Head of caudate nucleus (tissue), 42 donors: Measurements from ENCODE around the gene ANAPC10.

ENCODE experiments used
- DNase-seq, 42 donors: peaks; one replicate each; pipeline versions ENCODE4 v3.0.0 to v3.0.0-alpha.2; 2020 to 2021; ENCODE audit warnings: mixed read lengths in 7 of 42
- intact Hi-C: fragments of 100-400 bp; cut with DNase I; formaldehyde crosslinking; loops from one replicate; pipeline ENCODE4 v1.15.0; 2022

The ANAPC10 gene

GRCh38 chr4:144948009-144948408 is 150.0 kb downstream of the ANAPC10 start:
- no peak for DNase-seq

More at GRCh38 chr4:144948009-144948408, 150.0 kb downstream of the ANAPC10 start:
- intact Hi-C loops = no loop called here
